A673 (cell line): ENCODE measurements around the gene SLC30A2. TPM values are rescaled to one million over a fixed set of nuclear protein-coding genes. Genes with fewer than 3 reads are reported as not detected.

Source experiments
- BruUV-seq: library from RNA; stranded (reverse); fragments of 400-500 nt; replicated peaks from 2 replicates; lab custom pipeline; 2021; lab: Mats Ljungman, UMichigan
- CTCF ChIA-PET: fragments of 300-600 bp; sonication (Branson Sonifier 250); formaldehyde crosslinking; loops from one replicate; lab custom pipeline; 2022; ENCODE audit warnings: antibody characterized with exemption; lab: Charles Lee
- POLR2A ChIA-PET: fragments of 300-600 bp; sonication (Branson Sonifier 250); formaldehyde crosslinking; loops from one replicate; lab custom pipeline; 2022; ENCODE audit warnings: antibody characterized with exemption; ENCODE audit not compliant: low non-redundant PET; lab: Charles Lee
- DNase-seq: peaks from one replicate; pipeline ENCODE4 v3.0.0-alpha.2; 2015; ENCODE audit warnings: low spot score
- H3K27ac ChIP-seq: fragments of 200-600 bp; sonication (generic); 2 replicates; pipeline ENCODE4 v1.5.1; 2016; ENCODE audit warnings: mixed run types, low read depth, mild to moderate bottlenecking, mixed read lengths, antibody characterized with exemption, low read length; ENCODE audit not compliant: poor library complexity, severe bottlenecking
- H3K27me3 ChIP-seq: fragments of 200-600 bp; sonication (generic); replicated peaks from 2 replicates; pipeline ENCODE4 v1.6.1; 2017; ENCODE audit warnings: mixed run types, low read depth, mild to moderate bottlenecking, mixed read lengths, antibody characterized with exemption, low read length; ENCODE audit not compliant: insufficient read depth, poor library complexity
- H3K36me3 ChIP-seq: fragments of 200-600 bp; sonication (generic); 2 replicates; pipeline ENCODE4 v1.6.1; 2016; ENCODE audit warnings: mixed run types, mild to moderate bottlenecking, mixed read lengths, antibody characterized with exemption, low read length; ENCODE audit not compliant: insufficient read depth, poor library complexity, severe bottlenecking
- H3K4me1 ChIP-seq: fragments of 200-600 bp; sonication (generic); 2 replicates; pipeline ENCODE4 v1.6.1; 2017; ENCODE audit warnings: mixed run types, mild to moderate bottlenecking, mixed read lengths, antibody characterized with exemption, low read length; ENCODE audit not compliant: insufficient read depth, poor library complexity, severe bottlenecking
- H3K4me3 ChIP-seq: fragments of 200-600 bp; sonication (generic); 2 replicates; pipeline ENCODE4 v1.5.1; 2016; ENCODE audit warnings: low read depth, mixed run types, mild to moderate bottlenecking, mixed read lengths, low read length; ENCODE audit not compliant: poor library complexity, severe bottlenecking
- H3K9me3 ChIP-seq: fragments of 200-600 bp; sonication (generic); 2 replicates; pipeline ENCODE4 v1.6.1; 2016; ENCODE audit warnings: mixed run types, low read depth, mild to moderate bottlenecking, mixed read lengths, antibody characterized with exemption, low read length; ENCODE audit not compliant: poor library complexity, severe bottlenecking
- EZH2 ChIP-seq: fragments of 200-600 bp; sonication (generic); IDR thresholded peaks from 2 replicates; pipeline ENCODE4 v1.6.1; 2017; ENCODE audit warnings: borderline replicate concordance, low read depth, mild to moderate bottlenecking, mixed read lengths, antibody characterized with exemption, low read length; ENCODE audit not compliant: poor library complexity, severe bottlenecking
- intact Hi-C: fragments of 100-400 bp; cut with micrococcal nuclease; formaldehyde crosslinking; loops from one replicate; pipeline ENCODE4 v1.10.0; 2022; ENCODE audit not compliant: unreplicated experiment
- total RNA-seq: library from RNA; stranded (reverse); gene quantifications from 2 replicates; pipeline ENCODE4 v1.2.3, GENCODE V29; 2021
- TF ChIP-seq, protein P1 (sequence below): fragments of 300-800, 200-600 bp; sonication (generic); conservative IDR thresholded peaks from 2 replicates; pipeline ENCODE4 v1.5.1; 2017; ENCODE audit warnings: low read depth, mild to moderate bottlenecking, antibody characterized with exemption, low read length, moderate library complexity, mixed read lengths

The SLC30A2 gene
- total RNA-seq, 1 experiment from 2014 or later: not detected

DNA sequence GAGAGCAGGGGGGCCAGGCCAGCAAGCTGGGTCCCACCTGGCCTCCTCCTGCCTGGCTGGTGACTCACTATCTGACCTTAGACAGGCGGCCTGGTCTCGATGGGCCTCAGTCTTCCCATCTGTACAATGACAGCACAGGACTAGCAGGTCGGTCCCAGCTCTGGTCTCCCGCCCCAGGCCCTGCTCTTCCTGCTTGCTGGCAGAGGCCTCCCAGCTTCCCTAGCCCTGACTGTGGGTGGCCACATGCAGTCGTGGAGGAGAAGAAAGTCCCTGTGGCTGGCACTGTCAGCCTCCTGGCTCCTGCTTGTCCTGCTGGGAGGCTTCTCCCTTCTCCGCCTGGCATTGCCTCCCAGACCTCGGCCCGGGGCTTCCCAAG, 23.5 kb downstream of the SLC30A2 start:
- CTCF ChIA-PET: no interaction called here
- peaks cover 7% of the 10 kb centered on the region for H3K4me1 ChIP-seq
- H3K36me3 ChIP-seq: no peaks in the 10 kb centered on the region
- POLR2A ChIA-PET: no interaction called here
- no peak overlapping the region for H3K27ac ChIP-seq
- H3K4me3 ChIP-seq: no peak overlapping the region
- TF ChIP-seq EZH2: no peak
- no peaks in the 10 kb centered on the region for H3K27me3 ChIP-seq
- DNase-seq: no peak
- no peaks in the 10 kb centered on the region for H3K9me3 ChIP-seq
- no TSS peak for BruUV-seq
- intact Hi-C loops: no loop called here

DNA sequence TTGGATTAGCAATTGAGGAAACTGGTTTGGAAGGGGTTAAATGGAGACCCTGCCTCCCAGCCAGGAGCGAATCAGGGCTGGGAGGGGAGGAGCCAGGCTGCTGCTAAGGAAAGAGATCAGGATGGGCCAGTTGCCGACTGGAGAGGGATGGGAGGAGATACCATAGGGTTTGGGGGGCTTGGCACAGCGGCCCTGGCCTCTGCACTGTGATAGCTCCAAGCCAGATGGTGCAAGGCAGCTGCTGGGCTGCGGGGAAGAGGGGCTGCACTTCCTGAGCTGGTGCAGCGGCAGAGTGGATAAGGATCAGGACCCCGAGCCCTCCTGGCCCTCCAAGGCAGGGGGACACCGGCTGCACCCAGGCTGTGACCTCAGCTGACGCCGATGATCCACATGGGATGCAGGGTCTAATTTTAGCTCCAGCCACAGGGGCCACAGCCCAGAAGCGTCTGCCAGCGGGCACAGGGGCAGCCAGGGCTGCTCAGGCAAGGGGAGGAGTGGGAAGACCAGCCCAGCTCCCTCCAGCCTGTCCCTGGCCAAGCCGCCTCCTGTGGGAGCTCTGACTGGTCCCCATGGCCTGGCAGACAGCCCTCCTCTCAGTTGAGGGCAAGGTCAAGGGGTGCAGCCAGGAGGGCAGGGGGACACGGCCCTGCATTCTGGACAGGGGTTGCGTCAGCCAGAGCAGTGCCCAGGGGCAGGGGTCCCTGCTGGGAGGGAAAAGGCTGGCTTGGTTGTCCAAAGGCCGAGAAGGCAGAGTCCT, 24.1 kb downstream of the SLC30A2 start, which contains the start of gene EXTL1:
Gene EXTL1, plus strand, starts transcription at position 129 of the 757 bp plus-strand sequence. CDS start 872 bp downstream, outside the sequence.
- no peak for TF ChIP-seq EZH2
- TF ChIP-seq, protein P1, sequence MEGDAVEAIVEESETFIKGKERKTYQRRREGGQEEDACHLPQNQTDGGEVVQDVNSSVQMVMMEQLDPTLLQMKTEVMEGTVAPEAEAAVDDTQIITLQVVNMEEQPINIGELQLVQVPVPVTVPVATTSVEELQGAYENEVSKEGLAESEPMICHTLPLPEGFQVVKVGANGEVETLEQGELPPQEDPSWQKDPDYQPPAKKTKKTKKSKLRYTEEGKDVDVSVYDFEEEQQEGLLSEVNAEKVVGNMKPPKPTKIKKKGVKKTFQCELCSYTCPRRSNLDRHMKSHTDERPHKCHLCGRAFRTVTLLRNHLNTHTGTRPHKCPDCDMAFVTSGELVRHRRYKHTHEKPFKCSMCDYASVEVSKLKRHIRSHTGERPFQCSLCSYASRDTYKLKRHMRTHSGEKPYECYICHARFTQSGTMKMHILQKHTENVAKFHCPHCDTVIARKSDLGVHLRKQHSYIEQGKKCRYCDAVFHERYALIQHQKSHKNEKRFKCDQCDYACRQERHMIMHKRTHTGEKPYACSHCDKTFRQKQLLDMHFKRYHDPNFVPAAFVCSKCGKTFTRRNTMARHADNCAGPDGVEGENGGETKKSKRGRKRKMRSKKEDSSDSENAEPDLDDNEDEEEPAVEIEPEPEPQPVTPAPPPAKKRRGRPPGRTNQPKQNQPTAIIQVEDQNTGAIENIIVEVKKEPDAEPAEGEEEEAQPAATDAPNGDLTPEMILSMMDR: no peak
- Histone ChIP-seq H3K9me3 (no peaks in the 10 kb centered on the region), H3K27me3 (no peaks in the 10 kb centered on the region), H3K4me1 (peaks cover 7% of the 10 kb centered on the region), H3K4me3 (no peak within 1 kb of the TSS), H3K36me3 (no peaks in the 10 kb centered on the region), H3K27ac (no peak within 1 kb of the TSS)
- no TSS peak for BruUV-seq
- ChIA-PET POLR2A (no interaction called here), CTCF (no interaction called here)
- intact Hi-C loops: no loop called here
- DNase-seq: peak; percentile 57

DNA sequence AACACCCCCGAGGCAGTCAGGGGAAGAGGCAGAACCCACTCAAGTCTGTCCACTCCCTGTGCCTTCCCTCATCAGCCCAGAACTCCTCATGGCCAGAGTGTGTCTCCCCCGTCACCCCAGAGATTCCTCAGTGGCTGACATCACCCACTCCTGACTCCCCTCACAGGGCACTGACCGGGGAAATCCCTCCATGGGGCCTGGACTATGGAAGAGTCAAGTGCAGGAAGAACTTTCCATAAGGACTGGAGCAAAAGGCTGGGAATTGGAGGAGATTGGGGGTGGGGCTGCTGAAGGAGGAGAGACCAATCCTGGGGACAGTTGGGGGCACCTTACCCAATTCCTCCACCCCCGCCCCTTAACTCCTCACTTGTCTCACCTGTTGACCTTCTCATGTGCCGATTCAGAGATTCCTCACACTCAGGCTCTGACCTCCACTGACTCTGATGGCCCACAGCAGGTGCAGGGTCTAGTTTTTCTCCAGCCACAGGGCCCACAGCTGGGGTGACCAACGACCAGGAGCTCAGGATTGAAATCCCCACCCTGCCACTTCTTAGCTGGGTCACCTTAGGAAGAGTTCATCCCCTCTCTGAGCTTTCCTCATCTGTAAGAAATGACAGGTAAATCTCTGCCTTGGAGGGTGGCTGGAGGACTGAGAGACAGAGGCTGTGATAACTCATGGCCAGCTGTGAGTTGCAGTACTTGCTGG, 24.8 kb downstream of the SLC30A2 start:
- H3K9me3 ChIP-seq: no peaks in the 10 kb centered on the region
- no TSS peak for BruUV-seq
- no peak overlapping the region for H3K27ac ChIP-seq
- no peak for TF ChIP-seq EZH2
- no peak overlapping the region for H3K4me3 ChIP-seq
- DNase-seq: no peak
- CTCF ChIA-PET: no interaction called here
- intact Hi-C loops: no loop called here
- no peaks in the 10 kb centered on the region for H3K36me3 ChIP-seq
- POLR2A ChIA-PET: no interaction called here
- peaks cover 7% of the 10 kb centered on the region for H3K4me1 ChIP-seq
- H3K27me3 ChIP-seq: no peaks in the 10 kb centered on the region

DNA sequence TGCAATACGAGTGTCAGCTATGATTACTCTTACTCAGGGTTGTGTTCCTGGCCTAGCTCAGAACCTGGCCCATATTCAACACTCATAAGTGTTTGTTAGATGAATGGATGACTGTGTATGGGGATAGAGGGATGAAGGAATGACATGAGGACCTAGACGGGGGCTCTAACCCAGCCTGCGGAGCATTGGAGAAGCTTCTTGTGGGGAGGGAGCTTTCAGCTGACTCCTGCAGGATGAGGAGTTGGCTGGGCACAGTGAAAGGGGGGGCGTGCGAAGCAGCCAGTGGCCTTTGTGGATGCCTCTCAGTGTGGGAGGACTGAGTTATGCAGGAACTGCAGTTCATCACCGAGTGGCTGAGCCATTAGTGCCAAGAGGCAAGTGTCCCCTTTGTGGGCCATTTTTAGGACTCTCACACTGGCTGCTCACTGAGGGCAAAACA, 25.6 kb downstream of the SLC30A2 start:
- H3K4me1 ChIP-seq: peaks cover 7% of the 10 kb centered on the region
- H3K36me3 ChIP-seq: no peaks in the 10 kb centered on the region
- CTCF ChIA-PET: no interaction called here
- TF ChIP-seq EZH2: no peak
- TF ChIP-seq, protein P1: no peak
- POLR2A ChIA-PET: no interaction called here
- no peak overlapping the region for H3K4me3 ChIP-seq
- no peak for DNase-seq
- H3K27ac ChIP-seq: no peak overlapping the region
- intact Hi-C loops: no loop called here
- no TSS peak for BruUV-seq
- H3K27me3 ChIP-seq: no peaks in the 10 kb centered on the region
- no peaks in the 10 kb centered on the region for H3K9me3 ChIP-seq
